Measurements from ENCODE around the gene CDH3. TPM values are rescaled to one million over a fixed set of nuclear protein-coding genes. Genes with fewer than 3 reads are reported as not detected.

Gene CDH3
- total and polyA plus RNA-seq, 2 of the 8 experiments (the other 6 are each of a cell fraction or from before 2014, with no cell fraction given) = 146 to 171 TPM

DNA sequence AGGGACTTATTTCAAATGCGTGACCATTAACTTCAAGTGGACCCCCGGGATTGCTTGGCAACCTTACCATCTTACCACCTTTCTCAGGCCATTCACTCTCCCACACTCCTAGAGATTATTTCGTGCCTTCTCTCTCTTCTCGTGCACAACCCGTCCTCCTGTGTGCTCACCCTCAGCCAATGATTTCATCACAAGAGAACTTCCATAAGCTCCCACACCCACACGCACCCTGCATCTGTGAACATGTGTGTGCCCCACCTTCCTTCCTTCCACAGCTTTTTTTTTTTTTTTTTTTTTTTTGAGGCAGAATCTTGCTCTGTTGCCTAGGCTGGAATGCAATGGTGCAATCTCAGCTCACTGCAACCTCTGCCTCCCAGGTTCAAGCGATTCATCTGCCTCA, 27.4 kb upstream of the CDH3 start:
- ChIA-PET POLR2A (ENCODE audit: partially characterized antibody) (interaction anchor here (2.6 kb wide), 1 partner anchor 27 kb away, joined by 10 read pairs; the partner anchor contains the start of gene CDH3), CTCF (ENCODE audit: partially characterized antibody) (interaction anchor here (1.0 to 1.4 kb wide), 2 partner anchors 11 to 108 kb away, joined by 3 to 4 read pairs; no protein-coding TSS in a partner anchor)
- no peak overlapping the region for H3K9ac ChIP-seq (replicated peaks in 1 of 4; ENCODE audit: extremely low read depth in 1 of 4, low read depth in 3 of 4, low read length in 3 of 4)
- DNase-seq (ENCODE audit: low read depth in 1 of 2, low spot score in 2 of 2) (no peak), FAIRE-seq (no peak)
- no peak overlapping the region for H2AK5ac ChIP-seq (ENCODE audit: low read depth, low read length)
- no peak overlapping the region for H4K91ac ChIP-seq (replicated peaks; ENCODE audit: insufficient read length, low read length)
- H2BK5ac ChIP-seq (ENCODE audit: low read depth, low read length) = no peak overlapping the region
- H3K56ac ChIP-seq (replicated peaks; ENCODE audit: insufficient read length, low read depth, low read length) = no peak overlapping the region
- no peak overlapping the region for H3K4me3 ChIP-seq (ENCODE audit: extremely low read depth in 1 of 4, insufficient read depth in 2 of 4, low read depth in 3 of 4, low read length in 4 of 4)
- no peaks in the 10 kb centered on the region for H3K27me3 ChIP-seq (replicated peaks in 1 of 4; ENCODE audit: control insufficient read depth in 3 of 4, extremely low read depth in 1 of 4, insufficient read depth in 3 of 4, low read length in 3 of 4)
- H3K79me2 ChIP-seq (ENCODE audit: control insufficient read depth in 1 of 2, insufficient read depth in 2 of 2, low read length in 2 of 2) = no peaks in the 10 kb centered on the region
- H3K18ac ChIP-seq (ENCODE audit: extremely low read depth, low read length) = no peak overlapping the region
- H3K23me2 ChIP-seq (ENCODE audit: low read depth, low read length) = no peaks in the 10 kb centered on the region
- H3K4me1 ChIP-seq (replicated peaks in 1 of 4; ENCODE audit: control insufficient read depth in 3 of 4, insufficient read depth in 4 of 4, low read length in 3 of 4) = no peaks in the 10 kb centered on the region
- no peak overlapping the region for H2AFZ ChIP-seq (ENCODE audit: low read length)
- H2BK12ac ChIP-seq (ENCODE audit: low read depth, low read length) = no peak overlapping the region
- no peak overlapping the region for H3K23ac ChIP-seq (ENCODE audit: insufficient read length)
- H3K36me3 ChIP-seq (ENCODE audit: control insufficient read depth in 2 of 4, insufficient read depth in 4 of 4, low read length in 3 of 4) = no peaks in the 10 kb centered on the region
- no peak overlapping the region for H2BK120ac ChIP-seq (replicated peaks; ENCODE audit: low read depth, low read length)
- H4K8ac ChIP-seq (ENCODE audit: extremely low read depth, insufficient read depth, low read length) = no peak overlapping the region
- H3K4me2 ChIP-seq (ENCODE audit: insufficient read depth in 1 of 2, low read depth in 2 of 2, low read length in 2 of 2) = no peak overlapping the region
- no peaks in the 10 kb centered on the region for H4K20me1 ChIP-seq (replicated peaks in 1 of 2; ENCODE audit: control insufficient read depth in 1 of 2, insufficient read depth in 2 of 2, low read length in 2 of 2)
- no peak overlapping the region for H2BK15ac ChIP-seq (ENCODE audit: low read length)
- WGBS, 2 experiments (ENCODE audit: extremely low coverage in 1 of 2, insufficient coverage in 1 of 2, insufficient read length in 1 of 2, insufficient replicate concordance in 2 of 2, low coverage in 1 of 2, low lambda C conversion rate in 2 of 2, missing lambda C conversion rate in 1 of 2) = 85% methylated on average over 7 of the region's 7 CpGs; no CpG with 5 or more reads in 1 of the 2 experiments
- no peak overlapping the region for H2BK20ac ChIP-seq (ENCODE audit: low read length)
- no peak overlapping the region for H3K14ac ChIP-seq (ENCODE audit: insufficient read length)
- H3K9me3 ChIP-seq (ENCODE audit: insufficient read depth in 2 of 2, low read depth in 1 of 2, low read length in 1 of 2) = peaks cover 6 to 11% of the 10 kb centered on the region in 2 experiments; a peak in 3 of 4 replicates
- H3K27ac ChIP-seq (ENCODE audit: low read depth, low read length) = no peak overlapping the region; the same call in 1 of the 2 replicates
- no peak overlapping the region for H3K4ac ChIP-seq (replicated peaks; ENCODE audit: insufficient read length, low read depth, low read length)
- no peak overlapping the region for H4K5ac ChIP-seq (ENCODE audit: insufficient read length, low read depth, low read length)
- TF ChIP-seq NANOG (IDR thresholded peaks at IDR 0.05; ENCODE audit: insufficient read depth, low read depth, low read length, poor library complexity, severe bottlenecking) (no peak), GTF2F1 (IDR thresholded peaks at IDR 0.05; ENCODE audit: borderline replicate concordance, low read depth, low read length) (no peak), SUZ12 (IDR thresholded peaks at IDR 0.05; ENCODE audit: low read length) (no peak)
- TF ChIP-seq, protein P1, sequence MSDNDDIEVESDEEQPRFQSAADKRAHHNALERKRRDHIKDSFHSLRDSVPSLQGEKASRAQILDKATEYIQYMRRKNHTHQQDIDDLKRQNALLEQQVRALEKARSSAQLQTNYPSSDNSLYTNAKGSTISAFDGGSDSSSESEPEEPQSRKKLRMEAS (IDR thresholded peaks at IDR 0.05) = no peak
- H3K79me1 ChIP-seq (ENCODE audit: low read depth, low read length) = no peaks in the 10 kb centered on the region
